GM12875 (cell line): ENCODE data around the gene FRAT2.

Experiments
- H3K4me3 ChIP-seq: one replicate; pipeline ENCODE4 v1.5.1; 2011; ENCODE audit warnings: low read depth, low read length, control low read depth
- CTCF ChIP-seq: IDR thresholded peaks from 2 replicates; pipeline ENCODE4 v1.5.1; 2011; ENCODE audit warnings: low read depth, mild to moderate bottlenecking, control low read depth, inconsistent platforms, low read length, moderate library complexity, borderline replicate concordance; ENCODE audit not compliant: insufficient read depth

Gene FRAT2

GRCh38 chr10:97334370-97335175, at the start of gene FRAT2:
Gene FRAT2, minus strand, starts transcription at chr10:97334729. Its CDS starts 157 bp downstream, at chr10:97334572.
- no peak for TF ChIP-seq CTCF
- peak within 1 kb of the TSS; percentile 77 for H3K4me3 ChIP-seq

- no peak for TF ChIP-seq CTCF
- no peak overlapping the region for H3K4me3 ChIP-seq
These were observed 49.6 kb upstream of the FRAT2 start for GRCh38 chr10:97384156-97384555.

GRCh38 chr10:97383159-97383558, 48.6 kb upstream of the FRAT2 start:
- TF ChIP-seq CTCF = no peak

GRCh38 chr10:97381626-97382025, 47.1 kb upstream of the FRAT2 start:
- no peak overlapping the region for H3K4me3 ChIP-seq
- TF ChIP-seq CTCF = no peak

More at GRCh38 chr10:97383159-97383558, 48.6 kb upstream of the FRAT2 start:
- no peak overlapping the region for H3K4me3 ChIP-seq

- no peak for TF ChIP-seq CTCF
- H3K4me3 ChIP-seq = no peak overlapping the region
These were observed 46.0 kb upstream of the FRAT2 start for GRCh38 chr10:97380516-97380915.

- TF ChIP-seq CTCF = no peak
- no peak overlapping the region for H3K4me3 ChIP-seq
These were observed 44.7 kb upstream of the FRAT2 start for GRCh38 chr10:97378933-97379921.

GRCh38 chr10:97376413-97376812, 41.9 kb upstream of the FRAT2 start:
- TF ChIP-seq CTCF = no peak
- no peak overlapping the region for H3K4me3 ChIP-seq
